ENCODE data around the gene TTLL10.

Gene TTLL10

GRCh38 chr1:1176931-1177330 lies 3.3 kb downstream of the TTLL10 start:
- DNase-seq (ENCODE audit: low read depth, low spot score) = no peak
- H3K4me3 ChIP-seq (ENCODE audit: low read depth, low read length) = no peak overlapping the region
- TF ChIP-seq, protein P1, sequence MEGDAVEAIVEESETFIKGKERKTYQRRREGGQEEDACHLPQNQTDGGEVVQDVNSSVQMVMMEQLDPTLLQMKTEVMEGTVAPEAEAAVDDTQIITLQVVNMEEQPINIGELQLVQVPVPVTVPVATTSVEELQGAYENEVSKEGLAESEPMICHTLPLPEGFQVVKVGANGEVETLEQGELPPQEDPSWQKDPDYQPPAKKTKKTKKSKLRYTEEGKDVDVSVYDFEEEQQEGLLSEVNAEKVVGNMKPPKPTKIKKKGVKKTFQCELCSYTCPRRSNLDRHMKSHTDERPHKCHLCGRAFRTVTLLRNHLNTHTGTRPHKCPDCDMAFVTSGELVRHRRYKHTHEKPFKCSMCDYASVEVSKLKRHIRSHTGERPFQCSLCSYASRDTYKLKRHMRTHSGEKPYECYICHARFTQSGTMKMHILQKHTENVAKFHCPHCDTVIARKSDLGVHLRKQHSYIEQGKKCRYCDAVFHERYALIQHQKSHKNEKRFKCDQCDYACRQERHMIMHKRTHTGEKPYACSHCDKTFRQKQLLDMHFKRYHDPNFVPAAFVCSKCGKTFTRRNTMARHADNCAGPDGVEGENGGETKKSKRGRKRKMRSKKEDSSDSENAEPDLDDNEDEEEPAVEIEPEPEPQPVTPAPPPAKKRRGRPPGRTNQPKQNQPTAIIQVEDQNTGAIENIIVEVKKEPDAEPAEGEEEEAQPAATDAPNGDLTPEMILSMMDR (IDR thresholded peaks at IDR 0.05; ENCODE audit: low read depth, low read length) = no peak
- in situ Hi-C loops (cut with HindIII; ENCODE audit: low sequenced_read_pairs) = no loop called here

DNA sequence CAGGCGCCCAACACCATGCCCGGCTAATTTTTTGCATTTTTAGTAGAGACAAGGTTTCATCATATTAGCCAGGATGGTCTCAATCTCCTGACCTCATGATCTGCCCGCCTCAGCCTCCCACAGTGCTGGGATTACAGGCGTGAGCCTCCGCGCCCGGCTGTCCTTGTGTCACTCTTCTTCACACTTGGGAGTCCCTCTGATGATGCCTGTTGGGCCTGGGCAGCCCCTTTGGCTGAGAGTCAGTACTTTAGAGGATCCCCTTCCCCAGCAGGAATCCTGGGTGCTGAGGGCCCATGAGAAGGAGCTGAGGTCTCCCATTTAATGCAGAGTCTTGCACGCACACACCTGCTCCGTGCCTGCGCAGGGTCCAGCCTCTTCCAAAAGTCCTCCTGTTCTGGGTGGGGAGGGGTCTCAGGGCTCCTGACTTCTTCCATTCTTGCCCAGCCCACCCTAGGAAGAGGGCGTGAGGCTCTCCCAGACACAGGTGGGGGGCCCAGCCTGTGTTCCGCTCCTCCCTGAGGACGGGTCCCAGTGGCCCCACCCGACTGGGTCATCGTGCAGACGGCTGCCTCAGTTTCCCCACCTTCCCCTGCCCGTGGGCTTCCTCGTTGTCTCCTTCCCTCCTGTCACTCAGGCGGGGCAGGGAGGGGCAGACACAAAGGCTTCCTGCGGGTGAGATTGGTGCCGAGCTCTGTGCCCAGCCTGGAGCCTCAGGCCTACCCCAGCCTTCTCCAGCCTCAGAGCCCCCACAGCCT lies 3.9 kb downstream of the TTLL10 start:
- no peak overlapping the region for H3K4me3 ChIP-seq (ENCODE audit: low read depth, low read length)
- TF ChIP-seq, protein P1 (IDR thresholded peaks at IDR 0.05; ENCODE audit: low read depth, low read length) = no peak
- no peak for DNase-seq (ENCODE audit: low read depth, low spot score)
- in situ Hi-C loops (cut with HindIII; ENCODE audit: low sequenced_read_pairs) = no loop called here

DNA sequence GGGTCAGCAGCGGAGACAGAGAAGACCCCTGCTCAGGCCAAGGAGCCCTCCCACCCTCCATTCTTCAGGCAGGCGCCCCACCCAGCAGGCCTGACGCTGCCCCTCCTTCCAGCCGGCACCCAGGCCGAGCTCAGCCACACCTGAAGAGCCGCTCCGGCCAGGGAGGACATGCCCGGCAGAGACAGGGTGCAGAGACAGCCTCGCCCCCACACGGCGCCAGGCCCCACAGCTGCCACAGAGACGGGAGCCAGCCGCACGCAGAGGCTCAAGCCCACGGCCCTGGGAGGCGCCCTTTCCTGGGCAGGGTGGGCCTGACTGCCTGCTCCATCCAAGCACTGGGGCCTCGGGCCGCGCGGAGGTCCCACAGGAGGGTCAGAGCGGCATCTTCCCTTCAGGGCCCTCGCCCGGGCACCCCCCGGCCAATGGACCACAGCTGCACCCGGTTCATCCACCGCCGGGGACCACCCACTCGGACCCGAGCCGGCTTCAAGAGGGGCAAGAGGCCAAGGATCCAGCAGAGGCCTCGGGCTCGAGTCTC lies 5.2 kb downstream of the TTLL10 start:
- in situ Hi-C loops (cut with HindIII; ENCODE audit: low sequenced_read_pairs) = no loop called here
- TF ChIP-seq, protein P1 (IDR thresholded peaks at IDR 0.05; ENCODE audit: low read depth, low read length) = no peak
- H3K4me3 ChIP-seq (ENCODE audit: low read depth, low read length) = no peak overlapping the region
- no peak for DNase-seq (ENCODE audit: low read depth, low spot score)

DNA sequence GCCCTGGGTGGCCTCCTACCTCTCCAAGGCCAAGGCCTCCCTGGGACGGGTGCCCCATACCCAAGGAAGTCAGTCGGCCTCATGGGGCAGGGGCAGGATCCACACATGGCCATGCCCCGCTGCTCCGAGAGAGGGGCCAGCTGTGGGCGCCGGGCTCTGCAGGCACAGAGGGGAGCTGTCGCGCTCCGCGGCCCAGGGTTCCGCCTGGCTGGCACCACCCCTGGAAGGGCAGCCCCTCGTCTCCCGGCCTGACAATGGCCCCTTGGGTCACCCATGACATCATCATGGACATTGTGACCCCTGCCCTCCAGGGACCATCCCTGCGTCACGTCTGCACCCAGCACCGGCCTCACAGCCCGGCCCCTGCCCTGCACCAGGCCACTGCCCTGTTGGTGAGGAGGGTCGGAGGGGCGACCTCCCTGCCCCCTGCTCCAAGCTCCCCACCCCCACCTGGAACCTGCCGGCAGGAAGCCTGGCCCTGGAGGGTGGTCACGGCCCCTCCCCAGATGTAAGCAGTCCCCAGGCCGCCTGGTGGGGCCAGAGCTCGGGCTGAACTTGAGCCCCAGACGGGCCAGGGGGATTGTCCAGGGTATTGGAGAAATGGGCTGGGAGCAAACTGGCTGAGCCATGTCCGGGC lies 5.8 kb downstream of the TTLL10 start:
- no peak for DNase-seq (ENCODE audit: low read depth, low spot score)
- H3K4me3 ChIP-seq (ENCODE audit: low read depth, low read length) = no peak overlapping the region
- in situ Hi-C loops (cut with HindIII; ENCODE audit: low sequenced_read_pairs) = no loop called here
- TF ChIP-seq, protein P1 (IDR thresholded peaks at IDR 0.05; ENCODE audit: low read depth, low read length) = no peak

DNA sequence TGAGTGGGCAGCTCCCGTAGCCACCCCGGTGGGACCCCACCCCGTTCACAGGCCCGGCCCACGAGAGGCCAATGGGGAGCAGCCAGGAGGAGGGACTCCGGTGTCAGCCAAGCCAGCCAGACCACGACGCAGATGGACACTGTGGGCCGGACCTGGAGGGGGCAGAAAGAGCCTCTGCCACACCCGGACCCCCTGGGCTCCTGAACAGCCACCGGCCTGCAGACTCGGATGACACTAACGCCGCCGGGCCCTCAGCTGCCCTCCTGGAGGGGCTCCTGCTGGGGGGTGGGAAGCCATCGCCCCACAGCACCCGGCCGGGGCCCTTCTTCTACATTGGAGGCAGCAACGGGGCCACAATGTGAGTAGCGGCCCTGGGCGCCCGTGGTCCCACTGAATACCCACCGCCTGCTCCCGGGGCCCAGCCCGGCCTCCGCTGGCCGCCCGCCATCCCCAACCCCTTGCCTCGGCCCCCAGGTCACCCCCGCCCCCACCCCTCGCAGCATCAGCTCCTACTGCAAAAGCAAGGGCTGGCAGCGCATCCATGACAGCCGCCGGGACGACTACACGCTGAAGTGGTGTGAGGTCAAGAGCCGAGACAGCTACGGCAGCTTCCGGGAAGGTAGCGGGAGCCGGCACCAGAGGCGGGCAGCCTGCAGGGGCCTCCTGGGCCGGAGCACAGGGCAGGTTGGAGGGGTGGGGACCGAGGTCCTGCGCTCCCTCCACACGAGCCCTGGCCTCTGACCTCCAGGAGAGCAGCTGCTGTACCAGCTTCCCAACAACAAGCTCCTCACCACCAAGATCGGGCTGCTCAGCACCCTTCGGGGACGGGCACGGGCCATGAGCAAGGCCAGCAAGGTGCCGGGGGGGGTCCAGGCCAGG lies 6.5 kb downstream of the TTLL10 start:
- TF ChIP-seq, protein P1 (IDR thresholded peaks at IDR 0.05; ENCODE audit: low read depth, low read length) = no peak
- H3K4me3 ChIP-seq (ENCODE audit: low read depth, low read length) = no peak overlapping the region
- DNase-seq (ENCODE audit: low read depth, low spot score) = no peak
- in situ Hi-C loops (cut with HindIII; ENCODE audit: low sequenced_read_pairs) = no loop called here
